M059J (cell line): ENCODE results near the gene FAU. TPM values are rescaled to one million over a fixed set of nuclear protein-coding genes. Genes with fewer than 3 reads are reported as not detected.
"Not testable (repeated sequence)": the region's sequence is repeated elsewhere in the genome, so short reads cannot be mapped to it uniquely, and the experiment has no call there.

ENCODE experiments used
- DNase-seq: peaks from one replicate; pipeline ENCODE4 v3.0.0-alpha.2; 2012; ENCODE audit warnings: low read depth
- total RNA-seq: library from RNA; depleted of rRNA; stranded (reverse); fragments of >200 nt; shearing (Covaris generic); gene quantifications from 2 replicates; pipeline ENCODE4 v1.2.3, GENCODE V29; 2014; rRNA removed

FAU gene
- 290 and 443 TPM in 2 replicates for total RNA-seq

GRCh38 chr11:65121865-65122696 lies at the start of gene FAU, which contains the start of gene MRPL49:
FAU (minus strand) TSS chr11:65122134; CDS start chr11:65121813, 321 bp downstream.
MRPL49 (plus strand) TSS chr11:65122321; CDS start chr11:65122347, 26 bp downstream.
- DNase-seq, result peak; percentile 96

- no peak for DNase-seq
Observed at GRCh38 chr11:65170058-65170534, 48.2 kb upstream of the FAU start, which contains the start of gene SPDYC. SPDYC (plus strand) TSS chr11:65170233; CDS start chr11:65171358, 1,125 bp downstream.

- DNase-seq, result no peak
Observed at GRCh38 chr11:65169164-65169641, 47.3 kb upstream of the FAU start.

GRCh38 chr11:65167656-65168055 lies 45.7 kb upstream of the FAU start:
- no peak for DNase-seq

GRCh38 chr11:65166893-65167292 lies 45.0 kb upstream of the FAU start:
- no peak for DNase-seq

- no peak for DNase-seq
Observed at GRCh38 chr11:65165410-65166317, 43.7 kb upstream of the FAU start.

- DNase-seq, result peak; percentile 35
Observed at GRCh38 chr11:65163684-65164083, 41.8 kb upstream of the FAU start.

GRCh38 chr11:65160643-65161042 lies 38.7 kb upstream of the FAU start:
- no peak for DNase-seq

GRCh38 chr11:65159012-65159411 lies 37.1 kb upstream of the FAU start:
- DNase-seq, result no peak

GRCh38 chr11:65157336-65157735 lies 35.4 kb upstream of the FAU start:
- no peak for DNase-seq

GRCh38 chr11:65156926-65157325 lies 35.0 kb upstream of the FAU start:
- no peak for DNase-seq

GRCh38 chr11:65156256-65156655 lies 34.3 kb upstream of the FAU start:
- DNase-seq, result no peak

GRCh38 chr11:65152122-65152521 lies 30.2 kb upstream of the FAU start:
- no peak for DNase-seq

GRCh38 chr11:65151331-65151899 lies 29.5 kb upstream of the FAU start:
- DNase-seq, result no peak

- DNase-seq, result peak; percentile 98
Observed at GRCh38 chr11:65150509-65151299, 28.8 kb upstream of the FAU start.

GRCh38 chr11:65150131-65150508 lies 28.2 kb upstream of the FAU start:
- not testable (repeated sequence) for DNase-seq

- no peak for DNase-seq
Observed at GRCh38 chr11:65148657-65149056, 26.7 kb upstream of the FAU start.

- no peak for DNase-seq
Observed at GRCh38 chr11:65147352-65148075, 25.6 kb upstream of the FAU start.

- DNase-seq, result no peak
Observed at GRCh38 chr11:65141896-65142494, 20.1 kb upstream of the FAU start.
